ENCODE data around the gene SPEF2. TPM values are rescaled to one million over a fixed set of nuclear protein-coding genes. Genes with fewer than 3 reads are reported as not detected.

The SPEF2 gene
- total RNA-seq, 1 experiment from 2014 or later = 8.0 TPM

- no peak overlapping the region for H3K4me3 Mint-ChIP-seq (ENCODE audit: low read depth, unreplicated experiment)
- no peaks in the 10 kb centered on the region for H3K4me1 Mint-ChIP-seq (ENCODE audit: low read depth, unreplicated experiment)
- TF ChIP-seq, protein P1, sequence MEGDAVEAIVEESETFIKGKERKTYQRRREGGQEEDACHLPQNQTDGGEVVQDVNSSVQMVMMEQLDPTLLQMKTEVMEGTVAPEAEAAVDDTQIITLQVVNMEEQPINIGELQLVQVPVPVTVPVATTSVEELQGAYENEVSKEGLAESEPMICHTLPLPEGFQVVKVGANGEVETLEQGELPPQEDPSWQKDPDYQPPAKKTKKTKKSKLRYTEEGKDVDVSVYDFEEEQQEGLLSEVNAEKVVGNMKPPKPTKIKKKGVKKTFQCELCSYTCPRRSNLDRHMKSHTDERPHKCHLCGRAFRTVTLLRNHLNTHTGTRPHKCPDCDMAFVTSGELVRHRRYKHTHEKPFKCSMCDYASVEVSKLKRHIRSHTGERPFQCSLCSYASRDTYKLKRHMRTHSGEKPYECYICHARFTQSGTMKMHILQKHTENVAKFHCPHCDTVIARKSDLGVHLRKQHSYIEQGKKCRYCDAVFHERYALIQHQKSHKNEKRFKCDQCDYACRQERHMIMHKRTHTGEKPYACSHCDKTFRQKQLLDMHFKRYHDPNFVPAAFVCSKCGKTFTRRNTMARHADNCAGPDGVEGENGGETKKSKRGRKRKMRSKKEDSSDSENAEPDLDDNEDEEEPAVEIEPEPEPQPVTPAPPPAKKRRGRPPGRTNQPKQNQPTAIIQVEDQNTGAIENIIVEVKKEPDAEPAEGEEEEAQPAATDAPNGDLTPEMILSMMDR (IDR thresholded peaks at IDR 0.05; ENCODE audit: unreplicated experiment) = no peak
- H3K27ac Mint-ChIP-seq (ENCODE audit: unreplicated experiment) = no peak overlapping the region
- BruUV-seq (replicated peaks) = no TSS peak
- H3K9me3 Mint-ChIP-seq (ENCODE audit: low read depth, unreplicated experiment) = no peaks in the 10 kb centered on the region
- intact Hi-C loops (cut with micrococcal nuclease; ENCODE audit: unreplicated experiment) = no loop called here
- no peak for DNase-seq
- CTCF ChIA-PET = no interaction called here
- no peaks in the 10 kb centered on the region for H3K36me3 Mint-ChIP-seq (ENCODE audit: insufficient read depth, unreplicated experiment)
- H3K27me3 Mint-ChIP-seq (ENCODE audit: unreplicated experiment) = no peaks in the 10 kb centered on the region
Observed at GRCh38 chr5:35640623-35641022, 23.0 kb downstream of the SPEF2 start.

DNA sequence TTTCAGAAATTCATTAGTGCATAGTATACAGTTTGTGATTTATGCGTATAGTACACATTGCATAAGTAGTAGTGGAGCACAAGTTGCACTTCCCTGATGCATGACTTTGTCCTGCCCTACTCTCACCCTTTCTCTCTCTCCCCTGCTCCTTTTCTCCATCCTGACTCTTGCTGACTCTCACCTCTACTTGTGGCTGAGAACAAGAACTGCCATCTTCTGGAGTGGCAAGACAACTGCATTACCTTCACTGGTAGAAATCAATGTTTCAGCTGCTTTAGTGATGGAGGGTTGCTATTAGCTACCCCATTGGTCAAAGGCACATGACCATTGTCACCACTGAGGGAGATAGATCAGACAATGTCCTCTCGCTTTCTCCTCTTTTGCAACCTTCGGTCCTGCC is 26.9 kb downstream of the SPEF2 start:
- DNase-seq = no peak
- intact Hi-C loops (cut with micrococcal nuclease; ENCODE audit: unreplicated experiment) = no loop called here
- no peaks in the 10 kb centered on the region for H3K27me3 Mint-ChIP-seq (ENCODE audit: unreplicated experiment)
- H3K4me3 Mint-ChIP-seq (ENCODE audit: low read depth, unreplicated experiment) = no peak overlapping the region
- H3K36me3 Mint-ChIP-seq (ENCODE audit: insufficient read depth, unreplicated experiment) = no peaks in the 10 kb centered on the region
- TF ChIP-seq, protein P1 (IDR thresholded peaks at IDR 0.05; ENCODE audit: unreplicated experiment) = no peak
- CTCF ChIA-PET = no interaction called here
- no peaks in the 10 kb centered on the region for H3K4me1 Mint-ChIP-seq (ENCODE audit: low read depth, unreplicated experiment)
- H3K27ac Mint-ChIP-seq (ENCODE audit: unreplicated experiment) = no peak overlapping the region
- no TSS peak for BruUV-seq (replicated peaks)
- no peaks in the 10 kb centered on the region for H3K9me3 Mint-ChIP-seq (ENCODE audit: low read depth, unreplicated experiment)

GRCh38 chr5:35647128-35647527 is 29.5 kb downstream of the SPEF2 start:
- no peaks in the 10 kb centered on the region for H3K27me3 Mint-ChIP-seq (ENCODE audit: unreplicated experiment)
- no peaks in the 10 kb centered on the region for H3K4me1 Mint-ChIP-seq (ENCODE audit: low read depth, unreplicated experiment)
- no TSS peak for BruUV-seq (replicated peaks)
- H3K4me3 Mint-ChIP-seq (ENCODE audit: low read depth, unreplicated experiment) = no peak overlapping the region
- no peak overlapping the region for H3K27ac Mint-ChIP-seq (ENCODE audit: unreplicated experiment)
- no peaks in the 10 kb centered on the region for H3K36me3 Mint-ChIP-seq (ENCODE audit: insufficient read depth, unreplicated experiment)
- CTCF ChIA-PET = no interaction called here
- intact Hi-C loops (cut with micrococcal nuclease; ENCODE audit: unreplicated experiment) = no loop called here
- no peak for DNase-seq
- TF ChIP-seq, protein P1 (IDR thresholded peaks at IDR 0.05; ENCODE audit: unreplicated experiment) = no peak
- no peaks in the 10 kb centered on the region for H3K9me3 Mint-ChIP-seq (ENCODE audit: low read depth, unreplicated experiment)

- CTCF ChIA-PET = no interaction called here
- BruUV-seq (replicated peaks) = no TSS peak
- no peak for DNase-seq
- TF ChIP-seq, protein P1 (IDR thresholded peaks at IDR 0.05; ENCODE audit: unreplicated experiment) = no peak
- intact Hi-C loops (cut with micrococcal nuclease; ENCODE audit: unreplicated experiment) = no loop called here
- H3K4me1 Mint-ChIP-seq (ENCODE audit: low read depth, unreplicated experiment) = no peaks in the 10 kb centered on the region
- H3K36me3 Mint-ChIP-seq (ENCODE audit: insufficient read depth, unreplicated experiment) = no peaks in the 10 kb centered on the region
- H3K9me3 Mint-ChIP-seq (ENCODE audit: low read depth, unreplicated experiment) = no peaks in the 10 kb centered on the region
- no peak overlapping the region for H3K4me3 Mint-ChIP-seq (ENCODE audit: low read depth, unreplicated experiment)
- H3K27me3 Mint-ChIP-seq (ENCODE audit: unreplicated experiment) = no peaks in the 10 kb centered on the region
- no peak overlapping the region for H3K27ac Mint-ChIP-seq (ENCODE audit: unreplicated experiment)
Observed at GRCh38 chr5:35647712-35648111, 30.0 kb downstream of the SPEF2 start.

All from Calu3 (cell line).